ENCODE data around the gene DEAF1.

- TF ChIP-seq CTCF (conservative IDR thresholded peaks at IDR 0.05 in 1 of 2, IDR thresholded peaks at IDR 0.05 in 1 of 2; ENCODE audit: extremely low read depth in 1 of 2, insufficient read depth in 1 of 2, low read depth in 1 of 2, low read length in 2 of 2) (no peak), EZH2 (IDR thresholded peaks at IDR 0.05; ENCODE audit: borderline replicate concordance, low read length) (no peak)
Observed at GRCh38 chr11:691710-692590, 3.1 kb downstream of the DEAF1 start.
